DOHH2 (cell line): ENCODE data around the gene NOS3.

ENCODE experiments used
- H3F3A ChIP-seq: fragments of 200-600 bp; sonication (generic), shearing (Covaris generic); 2 replicates; pipeline ENCODE4 v1.6.0; 2016; ENCODE audit warnings: antibody characterized with exemption, mild to moderate bottlenecking; ENCODE audit not compliant: control insufficient read depth, insufficient read depth
- H3K27ac ChIP-seq: fragments of 200-600 bp; sonication (generic); 2 replicates; pipeline ENCODE4 v1.5.1; 2014; ENCODE audit warnings: low read depth, mild to moderate bottlenecking, low read length, moderate library complexity
- H3K27me3 ChIP-seq: fragments of 200-600 bp; sonication (generic); 2 replicates; pipeline ENCODE4 v1.6.1; 2014; ENCODE audit warnings: mild to moderate bottlenecking, low read length, mixed read lengths; ENCODE audit not compliant: control insufficient read depth
- H3K36me3 ChIP-seq: fragments of 200-600 bp; sonication (generic); 2 replicates; pipeline ENCODE4 v1.6.1; 2014; ENCODE audit warnings: mild to moderate bottlenecking, low read length, moderate library complexity, mixed read lengths; ENCODE audit not compliant: control insufficient read depth
- H3K4me1 ChIP-seq: fragments of 200-600 bp; sonication (generic); 2 replicates; pipeline ENCODE4 v1.6.1; 2014; ENCODE audit warnings: mild to moderate bottlenecking, low read length, mixed read lengths; ENCODE audit not compliant: control insufficient read depth
- H3K4me2 ChIP-seq: fragments of 200-600 bp; sonication (generic); 2 replicates; pipeline ENCODE4 v1.6.0; 2014; ENCODE audit warnings: mild to moderate bottlenecking, low read length, moderate library complexity
- H3K4me3 ChIP-seq: fragments of 200-600 bp; sonication (generic); 2 replicates; pipeline ENCODE4 v1.5.1; 2014; ENCODE audit warnings: mild to moderate bottlenecking, low read length, mixed read lengths
- H3K79me2 ChIP-seq: fragments of 200-600 bp; sonication (generic); 2 replicates; pipeline ENCODE4 v1.6.1; 2014; ENCODE audit warnings: mild to moderate bottlenecking, low read length, mixed read lengths; ENCODE audit not compliant: control insufficient read depth
- H3K9me2 ChIP-seq: fragments of 200-600 bp; sonication (generic); replicated peaks from 2 replicates; pipeline ENCODE4 v1.6.1; 2014; ENCODE audit warnings: mild to moderate bottlenecking, low read length, mixed read lengths; ENCODE audit not compliant: control insufficient read depth
- H3K9me3 ChIP-seq: fragments of 200-600 bp; sonication (generic); 2 replicates; pipeline ENCODE4 v1.6.1; 2014; ENCODE audit warnings: antibody characterized with exemption, low read length, mixed read lengths; ENCODE audit not compliant: control insufficient read depth, insufficient read depth
- H4K20me1 ChIP-seq: fragments of 200-600 bp; sonication (generic); 2 replicates; pipeline ENCODE4 v1.6.0; 2014; ENCODE audit warnings: low read depth, mild to moderate bottlenecking, antibody characterized with exemption, low read length, moderate library complexity; ENCODE audit not compliant: control insufficient read depth, insufficient read depth
- EZH2phosphoT487 ChIP-seq: fragments of 200-600 bp; sonication (generic); IDR thresholded peaks from 2 replicates; pipeline ENCODE4 v1.6.1; 2017; ENCODE audit warnings: borderline replicate concordance, mild to moderate bottlenecking, antibody characterized with exemption, low read length, moderate library complexity, mixed read lengths
- TF ChIP-seq, protein P1 (sequence below): fragments of 200-600 bp; sonication (generic); IDR thresholded peaks from one replicate; pipeline ENCODE4 v1.5.1; 2014; ENCODE audit warnings: antibody characterized with exemption, mild to moderate bottlenecking, low read depth, low read length; ENCODE audit not compliant: poor library complexity, severe bottlenecking

Gene NOS3

DNA sequence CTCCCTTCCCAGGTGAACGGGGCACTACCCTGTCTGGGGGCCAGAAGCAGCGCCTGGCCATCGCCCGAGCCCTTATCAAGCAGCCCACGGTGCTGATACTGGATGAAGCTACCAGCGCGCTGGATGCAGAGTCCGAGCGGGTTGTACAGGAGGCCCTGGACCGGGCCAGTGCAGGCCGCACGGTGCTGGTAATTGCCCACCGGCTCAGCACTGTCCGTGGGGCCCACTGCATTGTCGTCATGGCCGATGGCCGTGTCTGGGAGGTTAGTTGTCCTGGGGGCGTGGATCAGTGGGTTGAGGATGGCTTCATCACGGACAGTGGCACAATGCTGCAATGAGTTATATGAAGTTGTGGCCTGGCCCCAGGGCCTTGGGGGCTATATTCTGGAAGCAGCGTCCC, 53.1 kb downstream of the NOS3 start:
- no peaks in the 10 kb centered on the region for H3K9me3 ChIP-seq
- H3K4me3 ChIP-seq = no peak overlapping the region
- TF ChIP-seq, protein P1, sequence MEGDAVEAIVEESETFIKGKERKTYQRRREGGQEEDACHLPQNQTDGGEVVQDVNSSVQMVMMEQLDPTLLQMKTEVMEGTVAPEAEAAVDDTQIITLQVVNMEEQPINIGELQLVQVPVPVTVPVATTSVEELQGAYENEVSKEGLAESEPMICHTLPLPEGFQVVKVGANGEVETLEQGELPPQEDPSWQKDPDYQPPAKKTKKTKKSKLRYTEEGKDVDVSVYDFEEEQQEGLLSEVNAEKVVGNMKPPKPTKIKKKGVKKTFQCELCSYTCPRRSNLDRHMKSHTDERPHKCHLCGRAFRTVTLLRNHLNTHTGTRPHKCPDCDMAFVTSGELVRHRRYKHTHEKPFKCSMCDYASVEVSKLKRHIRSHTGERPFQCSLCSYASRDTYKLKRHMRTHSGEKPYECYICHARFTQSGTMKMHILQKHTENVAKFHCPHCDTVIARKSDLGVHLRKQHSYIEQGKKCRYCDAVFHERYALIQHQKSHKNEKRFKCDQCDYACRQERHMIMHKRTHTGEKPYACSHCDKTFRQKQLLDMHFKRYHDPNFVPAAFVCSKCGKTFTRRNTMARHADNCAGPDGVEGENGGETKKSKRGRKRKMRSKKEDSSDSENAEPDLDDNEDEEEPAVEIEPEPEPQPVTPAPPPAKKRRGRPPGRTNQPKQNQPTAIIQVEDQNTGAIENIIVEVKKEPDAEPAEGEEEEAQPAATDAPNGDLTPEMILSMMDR = no peak
- no peak for TF ChIP-seq EZH2phosphoT487
- H3K4me2 ChIP-seq = no peak overlapping the region
- H3K79me2 ChIP-seq = no peaks in the 10 kb centered on the region
- no peak overlapping the region for H3K27ac ChIP-seq
- H4K20me1 ChIP-seq = no peaks in the 10 kb centered on the region; the same call in 1 of the 2 replicates
- no peaks in the 10 kb centered on the region for H3F3A ChIP-seq
- no peaks in the 10 kb centered on the region for H3K9me2 ChIP-seq
- no peaks in the 10 kb centered on the region for H3K27me3 ChIP-seq
- H3K36me3 ChIP-seq = no peaks in the 10 kb centered on the region
- H3K4me1 ChIP-seq = no peaks in the 10 kb centered on the region

DNA sequence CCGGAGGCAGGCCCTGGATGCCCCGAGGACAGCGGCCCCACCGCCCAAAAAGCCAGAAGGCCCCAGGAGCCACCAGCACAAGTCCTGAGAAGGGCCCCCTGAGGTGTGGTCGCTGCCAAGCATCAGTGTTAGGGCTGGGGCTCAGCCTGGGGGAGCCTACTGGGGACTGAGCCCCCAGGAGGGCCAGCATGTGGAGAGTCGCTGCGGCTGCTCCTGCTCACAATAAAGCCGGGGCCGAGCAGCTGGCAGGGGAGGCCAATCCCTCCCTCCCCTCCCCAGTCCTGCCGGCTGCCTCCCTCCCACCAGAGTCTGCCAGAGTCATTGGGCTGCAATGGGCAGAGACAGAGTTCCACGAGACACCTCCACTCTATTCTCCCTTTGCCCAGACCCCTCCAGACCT, 54.4 kb downstream of the NOS3 start:
- Histone ChIP-seq H3K27ac (no peak overlapping the region), H3K9me2 (no peaks in the 10 kb centered on the region), H3F3A (no peaks in the 10 kb centered on the region), H3K27me3 (0 out of 2 replicates have a peak, but pooled peaks cover 4% of the 10 kb centered on the region), H4K20me1 (no peaks in the 10 kb centered on the region), H3K4me1 (no peaks in the 10 kb centered on the region), H3K4me2 (no peak overlapping the region), H3K9me3 (no peaks in the 10 kb centered on the region), H3K36me3 (no peaks in the 10 kb centered on the region), H3K79me2 (no peaks in the 10 kb centered on the region), H3K4me3 (no peak overlapping the region)
- TF ChIP-seq, protein P1 = no peak
- TF ChIP-seq EZH2phosphoT487 = no peak

DNA sequence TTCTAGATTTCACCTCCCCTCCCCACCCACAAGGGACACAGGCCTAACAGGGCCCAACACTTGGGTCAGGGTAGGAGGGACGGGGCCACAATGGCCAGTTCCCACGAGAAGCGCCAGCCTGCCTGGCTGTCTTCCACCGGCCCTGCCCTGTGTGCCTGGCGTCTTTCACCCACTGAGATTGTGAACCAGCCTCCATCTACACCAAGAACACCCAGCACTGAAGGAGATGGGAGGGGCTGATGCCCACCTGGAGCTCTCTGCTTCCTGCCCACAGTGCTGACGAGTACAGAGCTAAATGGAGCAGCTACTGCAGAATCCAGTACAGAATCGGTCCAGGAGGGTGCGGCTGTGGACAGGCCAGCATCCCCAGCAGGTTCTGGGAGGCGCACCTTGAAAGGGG, 55.1 kb downstream of the NOS3 start:
- Histone ChIP-seq H3K79me2 (no peaks in the 10 kb centered on the region), H3K27ac (no peak overlapping the region), H3K4me2 (no peak overlapping the region), H3K4me1 (no peaks in the 10 kb centered on the region), H3K4me3 (no peak overlapping the region), H3K9me3 (no peaks in the 10 kb centered on the region), H3K36me3 (no peaks in the 10 kb centered on the region), H3K27me3 (peaks cover 10% of the 10 kb centered on the region; the same call in 1 of the 2 replicates), H4K20me1 (no peaks in the 10 kb centered on the region), H3F3A (no peaks in the 10 kb centered on the region), H3K9me2 (no peaks in the 10 kb centered on the region)
- TF ChIP-seq, protein P1 = no peak
- no peak for TF ChIP-seq EZH2phosphoT487
